PC-3 (cell line): ENCODE data around the gene TMEM209. TPM values are rescaled to one million over a fixed set of nuclear protein-coding genes. Genes with fewer than 3 reads are reported as not detected.

Source experiments
- ATAC-seq: fragments of 200-7000 bp; cut with Tn5 transposase; 2 replicates; pipeline ENCODE4 v1.9.1; 2020; ENCODE audit warnings: mild to moderate bottlenecking, moderate library complexity
- BruUV-seq: library from RNA; stranded (reverse); fragments of 400-500 nt; replicated peaks from 2 replicates; lab custom pipeline; 2021; lab: Mats Ljungman, UMichigan
- CTCF ChIA-PET: fragments of 300-600 bp; sonication (Branson Sonifier 250); formaldehyde crosslinking; loops from one replicate; lab custom pipeline; 2022; ENCODE audit warnings: antibody characterized with exemption; lab: Charles Lee
- POLR2A ChIA-PET: fragments of 300-600 bp; sonication (Branson Sonifier 250); formaldehyde crosslinking; loops from one replicate; lab custom pipeline; 2022; ENCODE audit warnings: antibody characterized with exemption; ENCODE audit not compliant: unreplicated experiment; lab: Charles Lee
- DNase-seq: peaks from one replicate; pipeline ENCODE4 v3.0.0-alpha.2; 2015
- H2AFZ ChIP-seq: fragments of 300-600 bp; sonication (generic); 2 replicates; pipeline ENCODE4 v1.6.0; 2016; ENCODE audit warnings: antibody characterized with exemption, low read length
- H3F3A ChIP-seq: fragments of 300-600 bp; sonication (generic); one replicate; pipeline ENCODE4 v1.6.0; 2017; ENCODE audit warnings: antibody characterized with exemption, low read length, control low read depth, mild to moderate bottlenecking; ENCODE audit not compliant: unreplicated experiment
- H3K27ac ChIP-seq: fragments of 300-600 bp; sonication (generic); 2 replicates; pipeline ENCODE4 v1.5.1; 2016; ENCODE audit warnings: mild to moderate bottlenecking, low read length
- H3K27me3 ChIP-seq: fragments of 300-600 bp; sonication (generic); 2 replicates; pipeline ENCODE4 v1.6.1; 2016; ENCODE audit warnings: low read length, mixed read lengths
- H3K36me3 ChIP-seq: fragments of 300-600 bp; sonication (generic); 2 replicates; pipeline ENCODE4 v1.6.1; 2016; ENCODE audit warnings: low read depth, mixed run types, low read length, mixed read lengths
- H3K4me1 ChIP-seq: fragments of 300-600 bp; sonication (generic); 2 replicates; pipeline ENCODE4 v1.5.1; 2016; ENCODE audit warnings: low read length; ENCODE audit not compliant: insufficient read depth
- H3K4me2 ChIP-seq: fragments of 300-600 bp; sonication (generic); 2 replicates; pipeline ENCODE4 v1.6.0; 2016; ENCODE audit warnings: low read length
- H3K4me3 ChIP-seq: fragments of 300-600 bp; sonication (generic); 2 replicates; pipeline ENCODE4 v1.5.1; 2016; ENCODE audit warnings: mild to moderate bottlenecking, low read length, mixed read lengths
- H3K79me2 ChIP-seq: fragments of 300-600 bp; sonication (generic); 2 replicates; pipeline ENCODE4 v1.6.1; 2017; ENCODE audit warnings: low read length, mixed read lengths
- H3K9ac ChIP-seq: fragments of 300-600 bp; sonication (generic); 2 replicates; pipeline ENCODE4 v1.6.0; 2016; ENCODE audit warnings: mild to moderate bottlenecking, low read length
- H3K9me2 ChIP-seq: fragments of 300-600 bp; sonication (generic); replicated peaks from 2 replicates; pipeline ENCODE4 v1.6.1; 2016; ENCODE audit warnings: mixed run types, low read length, mixed read lengths
- H3K9me3 ChIP-seq: fragments of 300-600 bp; sonication (generic); 2 replicates; pipeline ENCODE4 v1.6.1; 2016; ENCODE audit warnings: low read length, mixed read lengths
- H4K20me1 ChIP-seq: fragments of 300-600 bp; sonication (generic); 2 replicates; pipeline ENCODE4 v1.6.1; 2016; ENCODE audit warnings: low read length, mixed read lengths
- EZH2 ChIP-seq: fragments of 300-600 bp; sonication (generic); IDR thresholded peaks from one replicate; pipeline ENCODE4 v1.6.1; 2017; ENCODE audit warnings: antibody characterized with exemption, mild to moderate bottlenecking, low read length; ENCODE audit not compliant: unreplicated experiment
- EZH2phosphoT487 ChIP-seq: fragments of 300-600 bp; sonication (generic); IDR thresholded peaks from 2 replicates; pipeline ENCODE4 v1.6.1; 2018; ENCODE audit warnings: mild to moderate bottlenecking, antibody characterized with exemption, low read length, borderline replicate concordance
- intact Hi-C: fragments of 100-400 bp; cut with micrococcal nuclease; formaldehyde crosslinking; loops from 2 replicates; pipeline ENCODE4 v1.9.0; 2023
- total RNA-seq: library from RNA; depleted of rRNA; stranded (reverse); fragments of >200 nt; gene quantifications from 2 replicates; pipeline ENCODE4 v1.2.3, GENCODE V29; 2014
- TF ChIP-seq, protein P1 (sequence below): fragments of 300-600 bp; sonication (generic); conservative IDR thresholded peaks from 2 replicates; pipeline ENCODE4 v1.5.1; 2017; ENCODE audit warnings: antibody characterized with exemption, low read depth, mild to moderate bottlenecking, low read length

Gene TMEM209
- total RNA-seq, 1 experiment from 2014 or later = 23.2 TPM

- no peak overlapping the region for H2AFZ ChIP-seq
- H3K27ac ChIP-seq = no peak overlapping the region
- POLR2A ChIA-PET = no interaction called here
These were observed 63.9 kb downstream of the TMEM209 start for GRCh38 chr7:130141161-130141883.

GRCh38 chr7:130140551-130141160 lies 64.5 kb downstream of the TMEM209 start:
- H3K27ac ChIP-seq = no peak overlapping the region
- POLR2A ChIA-PET = no interaction called here
- CTCF ChIA-PET = no interaction called here
- TF ChIP-seq EZH2 = no peak
- no peak for TF ChIP-seq EZH2phosphoT487
- TF ChIP-seq, protein P1, sequence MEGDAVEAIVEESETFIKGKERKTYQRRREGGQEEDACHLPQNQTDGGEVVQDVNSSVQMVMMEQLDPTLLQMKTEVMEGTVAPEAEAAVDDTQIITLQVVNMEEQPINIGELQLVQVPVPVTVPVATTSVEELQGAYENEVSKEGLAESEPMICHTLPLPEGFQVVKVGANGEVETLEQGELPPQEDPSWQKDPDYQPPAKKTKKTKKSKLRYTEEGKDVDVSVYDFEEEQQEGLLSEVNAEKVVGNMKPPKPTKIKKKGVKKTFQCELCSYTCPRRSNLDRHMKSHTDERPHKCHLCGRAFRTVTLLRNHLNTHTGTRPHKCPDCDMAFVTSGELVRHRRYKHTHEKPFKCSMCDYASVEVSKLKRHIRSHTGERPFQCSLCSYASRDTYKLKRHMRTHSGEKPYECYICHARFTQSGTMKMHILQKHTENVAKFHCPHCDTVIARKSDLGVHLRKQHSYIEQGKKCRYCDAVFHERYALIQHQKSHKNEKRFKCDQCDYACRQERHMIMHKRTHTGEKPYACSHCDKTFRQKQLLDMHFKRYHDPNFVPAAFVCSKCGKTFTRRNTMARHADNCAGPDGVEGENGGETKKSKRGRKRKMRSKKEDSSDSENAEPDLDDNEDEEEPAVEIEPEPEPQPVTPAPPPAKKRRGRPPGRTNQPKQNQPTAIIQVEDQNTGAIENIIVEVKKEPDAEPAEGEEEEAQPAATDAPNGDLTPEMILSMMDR = no peak
- BruUV-seq = no TSS peak
- ATAC-seq (no peak), DNase-seq (no peak)
- intact Hi-C loops = no loop called here
- H3K79me2 ChIP-seq = no peaks in the 10 kb centered on the region
- no peaks in the 10 kb centered on the region for H3K27me3 ChIP-seq
- peaks cover 5% of the 10 kb centered on the region; the same call in 1 of the 2 replicates for H3K4me1 ChIP-seq
- no peak overlapping the region for H3K4me3 ChIP-seq
- no peaks in the 10 kb centered on the region for H3F3A ChIP-seq
- H4K20me1 ChIP-seq = no peaks in the 10 kb centered on the region
- H3K9me2 ChIP-seq = no peaks in the 10 kb centered on the region
- H3K9me3 ChIP-seq = no peaks in the 10 kb centered on the region
- H3K36me3 ChIP-seq = 0 out of 2 replicates have a peak, but pooled peaks cover 3% of the 10 kb centered on the region
- no peak overlapping the region for H3K4me2 ChIP-seq
- no peak overlapping the region for H2AFZ ChIP-seq
- H3K9ac ChIP-seq = no peak overlapping the region

More at GRCh38 chr7:130141161-130141883, 63.9 kb downstream of the TMEM209 start:
- DNase-seq (no peak), ATAC-seq (no peak)
- H3K79me2 ChIP-seq = no peaks in the 10 kb centered on the region
- no peak overlapping the region for H3K4me2 ChIP-seq
- BruUV-seq = no TSS peak
- no peaks in the 10 kb centered on the region for H4K20me1 ChIP-seq
- no peaks in the 10 kb centered on the region for H3F3A ChIP-seq
- H3K9me3 ChIP-seq = no peaks in the 10 kb centered on the region
- H3K4me3 ChIP-seq = no peak overlapping the region
- intact Hi-C loops = no loop called here
- CTCF ChIA-PET = no interaction called here
- no peak overlapping the region for H3K9ac ChIP-seq
- no peaks in the 10 kb centered on the region for H3K9me2 ChIP-seq
- H3K27me3 ChIP-seq = no peaks in the 10 kb centered on the region
- H3K36me3 ChIP-seq = 0 out of 2 replicates have a peak, but pooled peaks cover 3% of the 10 kb centered on the region
- H3K4me1 ChIP-seq = peaks cover 5% of the 10 kb centered on the region; the same call in 1 of the 2 replicates
- TF ChIP-seq EZH2 (no peak), EZH2phosphoT487 (no peak)
- TF ChIP-seq, protein P1 = no peak
